Activated T-cell treated with anti-CD3 and anti-CD28 coated beads, Interleukin-2, amount 50 U/mL, for 48 hours (primary cell): Measurements from ENCODE around the gene MAMDC2.
"Not testable (repeated sequence)": the region's sequence is repeated elsewhere in the genome, so short reads cannot be mapped to it uniquely, and the experiment has no call there.

ENCODE experiments used
- DNase-seq, 2 experiments: peaks; one replicate each; pipeline ENCODE4 v3.0.0-alpha.2; 2020

The MAMDC2 gene

DNA sequence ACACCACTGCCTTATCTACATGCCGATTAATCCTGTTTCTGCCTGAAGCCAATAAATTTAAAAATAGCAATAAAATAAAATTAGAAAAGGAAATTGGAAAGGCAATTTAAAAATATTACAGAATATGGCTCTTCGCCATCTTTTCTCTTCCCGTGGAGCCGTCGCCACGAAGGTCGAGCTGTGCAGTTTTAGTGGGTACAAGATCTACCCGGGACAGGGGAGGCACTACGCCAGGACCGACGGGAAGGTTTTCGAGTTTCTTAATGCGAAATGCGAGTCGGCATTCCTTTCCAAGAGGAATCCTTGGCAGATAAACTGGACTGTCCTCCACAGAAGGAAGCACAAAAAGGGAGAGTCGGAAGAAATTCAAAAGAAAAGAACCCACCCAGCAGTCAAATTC lies 173.4 kb downstream of the MAMDC2 start:
- no peak for DNase-seq

DNA sequence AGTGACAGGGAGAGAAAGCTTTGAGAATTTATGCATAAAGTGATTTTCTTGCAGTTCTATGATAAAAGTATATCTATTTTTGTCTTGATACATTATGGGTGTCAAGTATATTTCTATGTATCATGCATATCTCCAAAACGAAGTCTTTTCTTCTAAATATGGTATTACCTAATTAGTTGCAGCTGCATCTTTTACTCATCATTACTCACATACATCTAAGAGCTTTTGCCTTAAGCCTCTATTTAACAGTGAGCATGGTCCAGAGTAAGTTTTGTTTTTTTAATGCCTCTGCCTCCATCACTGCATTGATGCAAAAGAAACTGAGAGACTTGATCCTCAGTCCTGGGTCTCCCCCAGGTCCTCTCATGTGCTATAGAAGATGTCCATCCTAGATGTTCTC lies 175.1 kb downstream of the MAMDC2 start:
- DNase-seq, result no peak

DNA sequence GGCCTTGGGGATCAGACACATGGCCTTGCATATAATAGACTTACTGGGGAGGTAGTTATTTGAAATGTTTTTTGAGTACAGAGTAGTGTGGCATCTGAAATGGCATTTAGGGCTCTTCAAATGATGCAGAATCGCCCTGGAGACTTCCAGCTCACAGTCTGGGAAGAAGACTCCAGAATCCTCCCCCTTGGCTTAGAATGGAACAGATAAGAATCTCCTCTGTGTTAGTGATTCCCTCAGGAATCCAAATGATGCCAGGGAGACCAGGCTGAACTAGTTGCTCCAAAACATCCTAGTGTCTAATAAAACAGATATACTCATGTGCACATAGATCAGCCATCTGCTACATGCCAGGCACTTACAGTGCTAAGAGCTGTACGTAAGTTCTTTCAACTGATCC lies 176.6 kb downstream of the MAMDC2 start:
- no peak for DNase-seq

- no peak for DNase-seq
Observed at GRCh38 chr9:70222354-70222753, 178.7 kb downstream of the MAMDC2 start.

DNA sequence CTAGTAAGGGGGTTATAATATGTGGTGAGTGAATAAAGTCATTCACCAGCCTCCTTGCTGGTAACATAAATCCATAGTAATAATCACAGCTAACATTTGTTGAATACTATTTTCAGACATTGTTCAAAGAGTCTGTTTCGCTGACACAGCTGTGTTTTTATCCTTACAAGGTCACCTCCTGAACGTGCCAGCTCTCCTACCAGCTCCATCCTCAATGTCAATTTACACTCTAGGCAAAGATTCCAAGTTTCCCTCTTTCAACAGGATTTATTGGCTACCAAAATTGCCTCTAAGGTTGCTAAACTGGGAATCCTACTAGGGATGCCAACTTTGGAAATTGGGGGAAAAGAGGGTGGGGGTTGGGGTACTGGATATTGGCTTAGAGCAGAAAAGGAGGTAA lies 184.5 kb downstream of the MAMDC2 start:
- DNase-seq, result no peak

- DNase-seq, result no peak
Observed at GRCh38 chr9:70228611-70229010, 185.0 kb downstream of the MAMDC2 start.

DNA sequence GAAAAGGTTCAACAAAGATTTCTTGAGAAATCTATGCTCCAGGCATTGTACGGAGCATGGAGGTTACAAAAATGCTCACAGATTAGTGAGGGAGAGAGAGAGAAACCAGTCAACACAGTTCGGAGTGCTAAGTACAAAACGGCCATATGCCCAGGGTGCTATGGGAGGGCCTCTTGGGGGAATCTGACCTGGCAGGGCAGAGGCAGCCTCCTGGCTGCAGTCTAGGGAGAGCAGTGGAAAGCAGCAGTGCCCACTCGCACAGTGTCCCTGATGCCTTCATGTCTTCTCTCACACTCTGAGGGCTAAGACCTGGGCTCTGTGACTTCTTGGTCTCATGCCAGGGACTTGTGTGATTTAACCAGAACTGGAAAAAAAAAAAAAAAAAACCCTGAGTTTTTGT lies 185.4 kb downstream of the MAMDC2 start:
- DNase-seq, result no peak

GRCh38 chr9:70229579-70229978 lies 185.9 kb downstream of the MAMDC2 start:
- DNase-seq, result no peak

GRCh38 chr9:70232476-70232875 lies 188.8 kb downstream of the MAMDC2 start:
- DNase-seq, result no peak

DNA sequence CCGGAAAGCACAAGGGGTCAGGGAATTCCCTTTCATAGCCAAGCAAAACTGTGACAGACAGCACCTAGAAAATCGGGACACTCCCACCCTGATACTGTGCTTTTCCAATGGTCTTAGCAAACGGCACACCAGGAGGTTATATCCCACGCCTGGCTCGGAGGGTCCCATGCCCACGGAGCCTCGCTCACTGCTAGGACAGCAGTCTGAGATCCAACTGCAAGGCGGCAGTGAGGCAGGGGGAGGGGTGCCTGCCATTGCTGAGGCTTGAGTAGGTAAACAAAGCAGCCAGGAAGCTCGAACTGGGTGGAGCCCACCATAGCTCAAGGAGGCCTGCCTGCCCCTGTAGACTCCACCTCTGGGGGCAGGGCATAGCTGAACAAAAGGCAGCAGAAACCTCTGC lies 190.6 kb downstream of the MAMDC2 start:
- not testable (repeated sequence) for DNase-seq

- DNase-seq, result not testable (repeated sequence)
Observed at GRCh38 chr9:70245952-70246351, 202.3 kb downstream of the MAMDC2 start.

DNA sequence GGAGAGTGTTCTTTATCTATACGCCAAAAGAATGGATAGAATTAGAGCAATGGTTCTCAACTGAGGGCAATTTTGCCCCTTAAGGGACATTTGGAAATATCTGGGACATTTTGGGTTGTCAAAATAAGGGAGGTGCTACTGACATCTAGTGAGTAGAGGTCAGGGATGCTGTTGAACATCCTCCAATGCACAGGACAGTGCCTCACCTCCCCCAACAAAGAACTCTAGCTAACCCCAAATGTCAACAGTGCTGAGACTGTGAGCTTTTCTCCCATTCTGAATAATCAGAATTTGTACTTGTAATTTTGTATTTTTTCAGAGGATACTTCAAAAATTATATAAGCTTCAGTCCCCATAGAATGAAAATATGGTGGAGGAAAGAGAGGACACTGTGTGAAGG lies 206.6 kb downstream of the MAMDC2 start:
- DNase-seq, result no peak

DNA sequence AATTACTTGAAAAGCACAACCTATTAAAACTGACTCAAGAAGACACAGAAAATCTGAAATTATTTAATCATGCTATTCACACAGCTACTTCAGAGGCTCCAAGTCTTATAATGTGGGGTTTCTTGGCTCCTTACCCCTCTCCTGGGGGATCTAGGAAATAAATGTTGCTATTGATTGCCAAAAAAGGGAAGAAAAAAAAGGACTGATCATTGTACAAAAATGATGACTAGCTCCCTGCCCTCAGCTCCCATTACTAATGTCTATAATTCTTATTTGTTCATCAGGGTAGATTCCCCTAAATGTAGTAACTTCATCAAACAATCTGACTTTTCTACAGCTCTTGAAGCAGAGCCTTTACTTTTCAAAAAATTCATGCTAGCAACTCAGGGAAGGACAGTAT lies 211.8 kb downstream of the MAMDC2 start:
- DNase-seq, result no peak

GRCh38 chr9:70256123-70256551 lies 212.5 kb downstream of the MAMDC2 start:
- DNase-seq, result no peak

DNA sequence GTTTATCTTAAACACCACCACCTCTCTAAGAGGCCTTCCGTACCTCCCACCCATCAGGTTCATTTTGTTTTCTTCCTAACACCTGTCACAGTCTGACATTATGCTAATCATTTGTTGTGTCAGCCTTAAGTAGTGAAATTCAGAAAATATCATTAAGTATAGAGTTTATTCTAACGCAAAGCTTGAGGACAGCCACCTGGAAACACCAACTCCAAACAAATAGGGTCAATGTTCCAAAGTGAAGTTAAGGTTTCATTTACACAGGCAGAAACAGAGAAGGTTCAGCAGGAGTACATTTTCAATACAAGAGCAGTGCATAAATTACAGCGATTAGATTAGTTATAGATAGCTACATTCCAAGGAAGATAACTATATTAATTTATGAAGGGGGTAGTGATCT lies 213.9 kb downstream of the MAMDC2 start:
- no peak for DNase-seq

GRCh38 chr9:70257991-70258691 lies 214.5 kb downstream of the MAMDC2 start:
- peak; percentile 66 to 71 for DNase-seq

DNA sequence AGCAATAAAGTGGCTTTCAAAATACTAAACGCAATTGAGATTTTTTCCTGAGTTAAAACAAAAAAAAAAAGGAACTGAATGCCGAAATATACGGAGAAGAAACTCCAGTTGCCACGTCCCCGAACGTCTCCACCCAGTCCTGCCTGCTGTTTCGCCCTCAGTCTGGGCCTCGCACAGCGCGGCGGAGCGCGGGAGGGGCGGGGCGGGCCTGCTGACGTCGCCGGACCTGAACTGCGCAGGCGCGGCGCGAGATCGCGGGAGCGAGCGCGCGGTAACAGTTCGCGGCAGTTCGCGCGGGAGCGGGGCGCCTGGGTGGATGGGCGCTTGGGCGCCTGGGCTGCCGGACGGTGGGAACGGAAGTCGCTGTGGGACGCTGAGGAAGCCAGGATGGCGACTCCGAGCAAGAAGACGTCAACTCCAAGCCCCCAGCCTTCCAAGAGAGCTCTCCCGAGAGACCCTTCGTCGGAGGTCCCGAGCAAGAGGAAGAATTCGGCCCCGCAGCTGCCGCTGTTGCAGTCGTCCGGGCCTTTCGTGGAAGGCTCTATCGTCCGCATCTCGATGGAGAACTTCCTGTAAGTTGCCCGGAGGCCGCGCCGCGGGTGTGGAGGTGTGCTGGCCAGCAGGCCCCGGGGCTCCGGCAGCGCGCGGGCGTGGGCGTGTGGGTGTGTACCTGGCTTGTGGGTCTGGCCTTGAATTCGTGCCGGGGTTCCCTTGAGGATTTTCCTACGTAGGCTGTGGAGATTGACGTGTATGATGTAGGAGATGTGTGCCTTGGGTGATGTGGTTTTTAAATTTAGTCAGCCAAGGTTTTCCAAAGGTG lies 215.3 kb downstream of the MAMDC2 start, which contains the start of gene SMC5:
SMC5 (plus strand) TSS at position 287 of the 820 bp plus-strand sequence; CDS start at position 388, 101 bp downstream.
- DNase-seq, result peak; percentile 93

- DNase-seq, result no peak
Observed at GRCh38 chr9:70259512-70259802, 215.8 kb downstream of the MAMDC2 start.

GRCh38 chr9:70260007-70260443 lies 216.4 kb downstream of the MAMDC2 start:
- DNase-seq, result no peak

DNA sequence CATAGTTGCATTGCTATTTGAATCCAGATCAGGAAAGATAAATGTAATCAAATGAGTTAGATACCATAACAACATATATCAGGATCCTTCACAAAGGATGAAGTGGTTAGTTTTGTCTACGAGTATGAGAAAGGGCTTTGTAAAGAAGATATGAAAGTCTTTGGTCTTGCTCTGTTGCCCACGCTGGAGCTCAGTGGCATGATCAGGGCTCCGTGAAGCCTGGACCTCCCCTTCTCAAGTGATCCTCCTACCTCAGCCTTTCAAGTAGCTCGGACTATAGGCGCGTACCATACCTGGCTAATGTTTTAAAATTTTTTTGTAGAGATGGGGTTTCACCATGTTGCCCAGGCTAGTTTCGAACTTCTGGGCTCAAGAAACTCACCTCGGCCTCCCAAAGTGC lies 217.0 kb downstream of the MAMDC2 start:
- DNase-seq, result no peak

- no peak for DNase-seq
Observed at GRCh38 chr9:70261131-70261870, 217.7 kb downstream of the MAMDC2 start.

GRCh38 chr9:70262366-70262765 lies 218.7 kb downstream of the MAMDC2 start:
- no peak for DNase-seq

GRCh38 chr9:70262948-70263347 lies 219.3 kb downstream of the MAMDC2 start:
- no peak for DNase-seq

DNA sequence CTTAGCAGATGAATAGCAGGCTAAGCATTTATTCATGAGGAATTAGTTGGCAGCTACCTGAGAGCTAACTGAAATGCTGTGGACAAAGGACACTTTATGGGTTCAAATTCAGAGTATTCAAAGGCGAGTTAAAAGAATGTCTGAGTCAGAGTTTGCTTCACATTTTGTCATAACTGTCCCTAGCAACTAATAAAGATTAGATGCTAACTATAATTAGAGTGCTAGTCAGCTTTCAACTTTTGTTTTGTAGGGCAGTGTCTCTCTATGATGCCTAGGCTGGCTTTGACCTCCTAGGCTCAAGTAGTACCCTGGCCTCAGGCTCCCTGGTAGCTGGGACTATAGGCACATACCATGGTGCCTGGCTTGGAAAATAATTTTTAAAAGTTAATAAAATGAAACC lies 219.8 kb downstream of the MAMDC2 start:
- no peak for DNase-seq
